Progenitor cell of endocrine pancreas (in vitro differentiated cells): ENCODE results near the gene RPUSD2. TPM values are rescaled to one million over a fixed set of nuclear protein-coding genes. Genes with fewer than 3 reads are reported as not detected.
A peak's percentile ranks its signal among the peaks of the same experiment; 100 is the strongest.

Source experiments
- DNase-seq: peaks from one replicate; pipeline ENCODE4 v3.0.0; 2021; ENCODE audit warnings: low spot score; ENCODE audit not compliant: unreplicated experiment
- H3K27ac Mint-ChIP-seq: 2 replicates; pipeline ENCODE4 v1.8.0; 2021; ENCODE audit warnings: mild to moderate bottlenecking, moderate library complexity, mixed read lengths
- H3K27me3 Mint-ChIP-seq: 2 replicates; pipeline ENCODE4 v1.8.0; 2021; ENCODE audit warnings: mixed read lengths
- H3K36me3 Mint-ChIP-seq: 2 replicates; pipeline ENCODE4 v1.8.0; 2022; ENCODE audit warnings: mixed read lengths; ENCODE audit not compliant: insufficient read depth
- H3K4me1 Mint-ChIP-seq: 2 replicates; pipeline ENCODE4 v1.8.0; 2021; ENCODE audit warnings: low read depth, mixed read lengths
- H3K4me3 Mint-ChIP-seq: 2 replicates; pipeline ENCODE4 v1.8.0; 2021; ENCODE audit warnings: low read depth, mild to moderate bottlenecking, moderate library complexity, mixed read lengths
- H3K9me3 Mint-ChIP-seq: 2 replicates; pipeline ENCODE4 v1.8.0; 2021; ENCODE audit warnings: low read depth, mixed read lengths
- CTCF ChIP-seq: fragments of 200-600 bp; sonication (generic); IDR thresholded peaks from one replicate; pipeline ENCODE4 v1.5.0; 2021; ENCODE audit warnings: antibody characterized with exemption, mild to moderate bottlenecking; ENCODE audit not compliant: unreplicated experiment
- long read RNA-seq: library from polyadenylated mRNA; unstranded; transcript quantifications from one replicate; pipeline ENCODE4 v2.0.0, GENCODE V29; 2020
- total RNA-seq: library from RNA; stranded (reverse); gene quantifications from 2 replicates; pipeline ENCODE4 v1.2.1, GENCODE V29; 2021

Gene RPUSD2
- total RNA-seq: 11.5 and 13.2 TPM in 2 replicates
- long read RNA-seq, transcript RPUSD2-201 (3 exons, 2,358 nt): major isoform, 19 of 19 reads
- long read RNA-seq, partial matches to known transcripts: 0 of 19 reads
- long read RNA-seq, other reads (novel, unspliced or antisense): 0 of 19 reads

- Mint-ChIP-seq H3K9me3 (no peaks in the 10 kb centered on the region), H3K4me3 (peak within 1 kb of the TSS; percentile 97), H3K27ac (peak within 1 kb of the TSS; percentile 96), H3K27me3 (peaks cover 7% of the 10 kb centered on the region), H3K4me1 (peaks cover 17% of the 10 kb centered on the region), H3K36me3 (peaks cover 4% of the 10 kb centered on the region)
- DNase-seq: peak; percentile 86
- no peak for TF ChIP-seq CTCF
Measured at GRCh38 chr15:40569129-40569953, at the start of gene RPUSD2. Gene RPUSD2, plus strand, starts transcription at chr15:40569299. Its CDS starts 39 bp downstream, at chr15:40569338.

- Mint-ChIP-seq H3K27me3 (no peaks in the 10 kb centered on the region), H3K36me3 (no peaks in the 10 kb centered on the region), H3K4me3 (no peak overlapping the region), H3K4me1 (peaks cover 1% of the 10 kb centered on the region), H3K27ac (no peak overlapping the region), H3K9me3 (no peaks in the 10 kb centered on the region)
- TF ChIP-seq CTCF: no peak
- DNase-seq: no peak
Measured at GRCh38 chr15:40523611-40524010, 45.5 kb upstream of the RPUSD2 start.

- H3K4me3 Mint-ChIP-seq: no peak overlapping the region
- no peaks in the 10 kb centered on the region for H3K4me1 Mint-ChIP-seq
- no peaks in the 10 kb centered on the region for H3K9me3 Mint-ChIP-seq
- no peaks in the 10 kb centered on the region for H3K27me3 Mint-ChIP-seq
- no peaks in the 10 kb centered on the region for H3K36me3 Mint-ChIP-seq
- H3K27ac Mint-ChIP-seq: no peak overlapping the region
- no peak for DNase-seq
- no peak for TF ChIP-seq CTCF
Measured at GRCh38 chr15:40525855-40526254, 43.2 kb upstream of the RPUSD2 start.

- TF ChIP-seq CTCF: no peak
- no peak for DNase-seq
- no peaks in the 10 kb centered on the region for H3K36me3 Mint-ChIP-seq
- H3K27ac Mint-ChIP-seq: no peak overlapping the region
- no peaks in the 10 kb centered on the region for H3K4me1 Mint-ChIP-seq
- H3K27me3 Mint-ChIP-seq: no peaks in the 10 kb centered on the region
- no peaks in the 10 kb centered on the region for H3K9me3 Mint-ChIP-seq
- H3K4me3 Mint-ChIP-seq: no peak overlapping the region
Measured at GRCh38 chr15:40528801-40529200, 40.3 kb upstream of the RPUSD2 start.

GRCh38 chr15:40533763-40534364 lies 35.2 kb upstream of the RPUSD2 start:
- Mint-ChIP-seq H3K27ac (no peak overlapping the region), H3K36me3 (no peaks in the 10 kb centered on the region), H3K4me3 (no peak overlapping the region), H3K27me3 (no peaks in the 10 kb centered on the region), H3K9me3 (no peaks in the 10 kb centered on the region), H3K4me1 (no peaks in the 10 kb centered on the region)
- no peak for DNase-seq
- no peak for TF ChIP-seq CTCF
